ENCODE results near the gene PTPN3.

The PTPN3 gene

GRCh38 chr9:109496218-109496617 lies 1.9 kb downstream of the PTPN3 start:
- FAIRE-seq (no peak), DNase-seq (ENCODE audit: insufficient read length, low spot score) (no peak)
- no peak for TF ChIP-seq CTCF (IDR thresholded peaks at IDR 0.05; ENCODE audit: insufficient read depth, missing control alignments)

DNA sequence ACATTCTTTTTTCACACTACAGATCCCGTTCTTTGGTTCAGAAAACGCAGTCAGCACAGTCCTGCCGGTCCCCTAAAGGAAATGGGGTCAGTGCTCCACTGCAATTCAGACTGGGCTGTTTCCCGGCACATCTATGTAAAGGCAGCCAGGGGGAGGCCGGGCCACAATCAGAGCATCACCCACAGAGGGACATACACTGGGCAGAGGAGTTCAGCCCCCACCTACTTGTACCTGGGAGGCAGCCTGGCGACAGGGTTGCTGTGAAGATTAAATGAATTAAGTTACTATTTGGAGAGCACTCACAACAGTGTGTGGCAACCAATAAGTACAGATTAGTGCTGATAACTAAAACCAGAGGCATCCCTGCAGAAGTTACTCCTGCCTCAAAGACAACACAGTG lies 4.5 kb downstream of the PTPN3 start:
- TF ChIP-seq CTCF (IDR thresholded peaks at IDR 0.05; ENCODE audit: insufficient read depth, missing control alignments), result no peak
- DNase-seq (ENCODE audit: insufficient read length, low spot score), result no peak
- no peak for FAIRE-seq

GRCh38 chr9:109491590-109491989 lies 6.5 kb downstream of the PTPN3 start:
- FAIRE-seq (no peak), DNase-seq (ENCODE audit: insufficient read length, low spot score) (no peak)
- no peak for TF ChIP-seq CTCF (IDR thresholded peaks at IDR 0.05; ENCODE audit: insufficient read depth, missing control alignments)

DNA sequence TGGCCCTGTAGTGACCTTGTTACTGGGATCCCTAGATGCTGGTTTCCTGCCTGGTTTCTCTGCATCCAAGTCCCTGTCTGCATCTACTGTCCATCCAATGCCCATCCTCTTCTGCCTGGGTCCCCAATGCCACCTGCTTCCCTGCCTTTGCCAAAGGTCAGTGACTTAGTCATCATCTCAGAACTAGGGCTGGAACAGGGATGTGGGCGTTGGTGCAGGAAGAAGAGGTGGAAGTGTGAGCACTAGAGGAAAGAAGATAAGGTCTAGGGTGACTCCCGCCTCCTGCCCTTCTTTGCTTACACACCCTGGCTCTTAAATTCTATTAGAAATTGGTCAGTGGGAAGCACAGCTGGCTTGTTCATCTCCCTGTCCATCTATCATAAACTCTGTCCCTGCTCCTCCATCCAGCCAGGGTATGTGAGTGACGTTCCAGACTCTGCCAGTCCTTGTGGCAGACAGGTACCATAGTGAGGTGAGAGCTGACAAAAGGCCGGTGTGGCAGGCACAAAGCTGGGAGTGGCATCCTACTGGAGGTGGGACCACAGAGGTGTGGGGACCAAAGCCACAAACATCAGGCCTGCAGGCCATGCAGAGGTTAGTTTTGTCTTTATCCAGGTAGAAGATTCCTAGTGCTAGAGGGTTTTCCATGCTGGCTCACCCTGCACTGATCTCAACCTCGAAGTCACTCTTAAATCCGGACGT lies 9.2 kb downstream of the PTPN3 start:
- no peak for DNase-seq (ENCODE audit: insufficient read length, low spot score)
- TF ChIP-seq CTCF (IDR thresholded peaks at IDR 0.05; ENCODE audit: insufficient read depth, missing control alignments), result no peak
- no peak for FAIRE-seq

DNA sequence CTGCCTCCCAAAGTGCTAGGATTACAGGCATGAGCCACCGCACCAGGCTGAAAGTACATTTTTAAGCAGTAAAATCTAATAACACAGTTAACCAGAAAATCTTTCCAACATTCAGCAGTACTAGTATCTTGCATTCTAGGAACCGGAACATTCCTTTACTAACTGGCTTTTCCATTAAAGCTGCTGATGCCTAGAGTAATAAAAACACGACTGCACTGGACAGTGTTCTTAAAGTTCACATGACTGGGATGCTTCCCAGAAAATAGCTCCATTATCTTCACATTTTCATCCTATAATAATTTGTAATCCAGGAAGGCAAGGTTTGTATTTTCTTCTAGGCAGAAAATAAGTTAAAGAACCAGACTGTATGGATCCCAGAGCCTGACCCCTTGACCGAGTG lies 9.8 kb downstream of the PTPN3 start:
- TF ChIP-seq CTCF (IDR thresholded peaks at IDR 0.05; ENCODE audit: insufficient read depth, missing control alignments), result no peak
- DNase-seq (ENCODE audit: insufficient read length, low spot score), result no peak
- FAIRE-seq, result no peak

DNA sequence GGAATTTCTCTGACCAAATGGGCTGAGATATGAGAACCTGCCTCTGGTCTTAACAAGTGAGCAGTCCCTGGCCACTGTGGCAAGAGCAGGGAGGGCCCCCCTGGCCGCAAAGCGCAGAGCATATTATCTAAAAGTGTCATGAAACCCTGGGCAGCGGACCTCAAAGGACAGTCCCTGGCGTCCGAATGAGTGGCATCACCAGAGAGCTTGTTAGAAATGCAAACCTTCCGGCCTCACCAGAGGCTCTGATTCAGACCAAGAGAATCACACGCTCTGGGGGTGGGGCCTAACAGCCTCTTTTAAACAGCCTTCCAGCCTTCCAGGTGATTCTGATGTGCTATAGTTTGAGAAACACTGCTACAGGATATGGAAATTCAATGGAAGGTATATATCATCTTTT lies 10.9 kb downstream of the PTPN3 start:
- TF ChIP-seq CTCF (IDR thresholded peaks at IDR 0.05; ENCODE audit: insufficient read depth, missing control alignments), result no peak
- DNase-seq (ENCODE audit: insufficient read length, low spot score), result no peak
- no peak for FAIRE-seq

DNA sequence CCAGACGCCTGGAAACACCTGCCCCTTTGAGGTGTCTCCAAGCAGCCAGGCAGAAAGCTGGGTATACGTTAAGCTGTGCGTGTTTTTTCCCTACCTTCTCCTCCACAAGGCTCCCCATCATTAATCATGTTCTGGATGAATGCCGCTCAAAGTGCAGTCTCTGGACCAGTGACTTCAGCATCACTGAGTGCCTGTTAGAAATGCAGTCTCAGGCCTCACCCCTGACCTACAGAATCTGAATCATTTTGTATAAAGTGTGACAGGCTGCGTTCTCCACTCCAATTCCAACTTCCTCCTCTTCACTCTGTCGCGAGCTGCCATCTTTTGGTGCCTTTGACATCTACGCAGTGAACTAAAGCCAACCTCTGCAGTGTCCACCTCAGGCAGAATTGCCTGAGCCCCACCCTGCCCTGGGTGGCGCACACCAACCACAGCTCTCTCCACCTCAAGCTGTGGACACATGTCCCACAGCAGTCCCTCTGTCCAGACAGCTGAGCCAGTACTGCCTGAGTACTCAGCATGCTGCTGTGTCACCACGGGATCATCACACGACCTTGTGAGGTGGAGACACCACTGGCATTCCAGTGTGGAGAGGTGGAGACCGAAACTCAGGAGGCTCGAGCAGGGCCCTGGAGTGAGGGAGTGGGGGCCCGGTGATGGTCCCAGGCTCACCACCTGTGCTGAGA lies 14.2 kb downstream of the PTPN3 start:
- FAIRE-seq, result no peak
- DNase-seq (ENCODE audit: insufficient read length, low spot score), result no peak
- TF ChIP-seq CTCF (IDR thresholded peaks at IDR 0.05; ENCODE audit: insufficient read depth, missing control alignments), result no peak
